Trophoblast cell (in vitro differentiated cells and primary cell): ENCODE results near the gene ASPDH.
A peak's percentile ranks its signal among the peaks of the same experiment; 100 is the strongest.

ENCODE experiments used
- DNase-seq, 2 donors: peaks; one replicate each; pipeline ENCODE4 v3.0.0-alpha.2; 2016
- H2AFZ ChIP-seq: 2 replicates; pipeline ENCODE4 v1.6.1; 2013; ENCODE audit warnings: low read length, moderate library complexity, mild to moderate bottlenecking; ENCODE audit not compliant: insufficient read depth, poor library complexity
- H2AK5ac ChIP-seq: 2 replicates; pipeline ENCODE4 v1.6.1; 2013; ENCODE audit warnings: mild to moderate bottlenecking, low read length
- H2BK120ac ChIP-seq: 2 replicates; pipeline ENCODE4 v1.6.1; 2013; ENCODE audit warnings: low read length, mild to moderate bottlenecking, moderate library complexity; ENCODE audit not compliant: insufficient read depth, poor library complexity
- H2BK12ac ChIP-seq: 2 replicates; pipeline ENCODE4 v1.6.1; 2013; ENCODE audit warnings: mild to moderate bottlenecking, low read length, moderate library complexity
- H2BK5ac ChIP-seq: 2 replicates; pipeline ENCODE4 v1.6.1; 2013; ENCODE audit warnings: low read length, low read depth, moderate library complexity, mild to moderate bottlenecking; ENCODE audit not compliant: poor library complexity
- H3K14ac ChIP-seq: 2 replicates; pipeline ENCODE4 v1.6.1; 2013; ENCODE audit warnings: mild to moderate bottlenecking, low read length
- H3K18ac ChIP-seq: 2 replicates; pipeline ENCODE4 v1.6.1; 2013; ENCODE audit warnings: mild to moderate bottlenecking, low read length
- H3K23ac ChIP-seq: 2 replicates; pipeline ENCODE4 v1.6.1; 2013; ENCODE audit warnings: low read length
- H3K27ac ChIP-seq: 2 replicates; pipeline ENCODE4 v1.5.1; 2013; ENCODE audit warnings: low read depth, mild to moderate bottlenecking, inconsistent platforms, low read length, moderate library complexity
- H3K27me3 ChIP-seq: 2 replicates; pipeline ENCODE4 v1.6.1; 2013; ENCODE audit warnings: inconsistent platforms, mild to moderate bottlenecking, low read length, moderate library complexity; ENCODE audit not compliant: insufficient read depth
- H3K36me3 ChIP-seq, 2 experiments: 1 replicate in 1 of 2; 2 replicates in 1 of 2; pipeline ENCODE4 v1.6.1; 2013; ENCODE audit warnings: low read length in 2 of 2, mild to moderate bottlenecking in 2 of 2, moderate library complexity in 1 of 2; ENCODE audit not compliant: insufficient read depth in 2 of 2, control insufficient read depth in 1 of 2
- H3K4ac ChIP-seq: 2 replicates; pipeline ENCODE4 v1.6.1; 2013; ENCODE audit warnings: low read depth, mild to moderate bottlenecking, low read length, moderate library complexity
- H3K4me1 ChIP-seq, 2 experiments: 1 replicate in 1 of 2; 2 replicates in 1 of 2; pipeline ENCODE4 v1.6.1; 2013; ENCODE audit warnings: low read length in 2 of 2, mild to moderate bottlenecking in 2 of 2, moderate library complexity in 1 of 2; ENCODE audit not compliant: insufficient read depth in 2 of 2, control insufficient read depth in 1 of 2
- H3K4me2 ChIP-seq: 2 replicates; pipeline ENCODE4 v1.6.1; 2013; ENCODE audit warnings: inconsistent platforms, mild to moderate bottlenecking, low read length, moderate library complexity
- H3K4me3 ChIP-seq: 2 replicates; pipeline ENCODE4 v1.5.1; 2013; ENCODE audit warnings: mild to moderate bottlenecking, low read depth, low read length, inconsistent platforms
- H3K79me1 ChIP-seq: one replicate; pipeline ENCODE4 v1.6.1; 2013; ENCODE audit warnings: low read length
- H3K79me2 ChIP-seq: 2 replicates; pipeline ENCODE4 v1.6.1; 2013; ENCODE audit warnings: low read length, mild to moderate bottlenecking; ENCODE audit not compliant: control insufficient read depth, insufficient read depth, poor library complexity
- H3K9ac ChIP-seq: 2 replicates; pipeline ENCODE4 v1.6.1; 2013; ENCODE audit warnings: mild to moderate bottlenecking, low read length
- H3K9me3 ChIP-seq: 2 replicates; pipeline ENCODE4 v1.6.1; 2013; ENCODE audit warnings: low read depth, mild to moderate bottlenecking, control low read depth, inconsistent platforms, low read length; ENCODE audit not compliant: insufficient read depth
- H4K12ac ChIP-seq: 2 replicates; pipeline ENCODE4 v1.6.1; 2013; ENCODE audit warnings: low read depth, mild to moderate bottlenecking, low read length, moderate library complexity
- H4K8ac ChIP-seq: 2 replicates; pipeline ENCODE4 v1.6.1; 2013; ENCODE audit warnings: low read depth, mild to moderate bottlenecking, low read length, moderate library complexity
- H4K91ac ChIP-seq: one replicate; pipeline ENCODE4 v1.6.1; 2013; ENCODE audit warnings: low read depth, mild to moderate bottlenecking, low read length, moderate library complexity
- WGBS: extraction: QIAGEN DNeasy Blood & Tissue Kit; methylation state at CpG from one replicate; pipeline ENCODE4 v1.1.7; 2013; ENCODE audit warnings: missing lambda C conversion rate; ENCODE audit not compliant: insufficient read length, insufficient coverage; ENCODE audit errors: extremely low coverage; 5-methylcytosine and 5-hydroxymethylcytosine counted together

The ASPDH gene

DNA sequence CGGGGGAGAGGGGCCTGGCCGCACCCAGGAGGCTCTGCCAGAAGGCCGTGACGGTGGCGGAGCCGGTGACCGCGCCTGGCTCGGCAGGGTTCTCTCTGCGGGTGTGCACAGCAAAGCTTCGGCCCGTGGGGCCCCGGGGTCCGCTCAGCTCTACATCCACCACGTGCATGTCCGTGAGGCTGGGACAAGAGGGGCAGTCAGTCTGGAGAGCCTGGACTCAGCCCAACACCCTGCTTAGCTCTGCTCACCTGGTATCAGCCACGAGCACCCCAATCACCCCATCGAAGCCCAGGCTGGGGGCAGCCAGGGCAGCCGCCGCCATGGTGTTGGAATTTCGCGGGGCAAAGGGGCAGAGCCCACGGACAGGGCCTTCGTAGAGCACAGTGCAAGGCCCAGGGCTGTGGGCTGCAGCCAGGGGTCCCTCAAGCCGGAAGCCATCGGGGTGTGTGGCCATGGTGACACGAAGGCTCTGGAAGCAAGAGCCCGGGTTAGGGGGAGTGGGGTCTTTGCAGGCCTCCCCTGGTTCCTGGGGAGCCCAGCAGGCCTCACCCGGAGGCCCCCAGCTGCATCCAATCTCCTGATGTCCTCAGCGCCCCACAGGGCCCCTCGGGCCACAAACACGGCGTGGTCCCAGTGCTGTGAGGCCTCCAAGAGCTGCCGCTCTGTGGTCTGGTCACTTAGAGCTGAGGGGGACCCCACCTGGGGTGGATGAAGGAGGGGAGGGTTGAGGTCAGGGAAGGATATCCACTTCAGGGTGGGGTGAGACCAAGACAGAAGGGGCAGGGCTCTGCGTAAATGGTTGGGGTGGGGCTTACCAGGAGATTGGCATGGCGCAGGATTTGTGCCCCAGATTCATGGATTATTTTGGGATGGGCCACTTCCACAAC is 1.4 kb downstream of the ASPDH start:
- H3K23ac ChIP-seq = no peak overlapping the region
- no peak for DNase-seq
- no peak overlapping the region for H2BK12ac ChIP-seq

GRCh38 chr19:50511069-50511822 is 2.5 kb downstream of the ASPDH start, which contains the start of gene JOSD2:
Gene JOSD2, minus strand, starts transcription at chr19:50511191. Its CDS starts 760 bp downstream, at chr19:50510431.
- DNase-seq = peak; percentile 99 to 100
- peak within 1 kb of the TSS; percentile 41 for H3K27ac ChIP-seq
- H3K4me3 ChIP-seq = peak within 1 kb of the TSS; percentile 76
- H3K79me1 ChIP-seq = peaks cover 9% of the 10 kb centered on the region
- H3K14ac ChIP-seq = peak within 1 kb of the TSS; percentile 58
- peak within 1 kb of the TSS; percentile 50 for H3K4ac ChIP-seq
- peak within 1 kb of the TSS; percentile 91 for H4K8ac ChIP-seq
- H3K23ac ChIP-seq = no peak within 1 kb of the TSS
- peaks cover 5% of the 10 kb centered on the region for H3K79me2 ChIP-seq
- H3K27me3 ChIP-seq = no peaks in the 10 kb centered on the region
- peaks cover 9 to 11% of the 10 kb centered on the region in 2 experiments for H3K4me1 ChIP-seq
- peak within 1 kb of the TSS; percentile 44 for H2BK5ac ChIP-seq
- H3K9ac ChIP-seq = peak within 1 kb of the TSS; percentile 28
- no CpG with 5 or more reads among the region's 69 CpGs for WGBS
- peak within 1 kb of the TSS; percentile 55 for H2BK120ac ChIP-seq
- H4K91ac ChIP-seq = peak within 1 kb of the TSS; percentile 95
- H3K9me3 ChIP-seq = peaks cover 5% of the 10 kb centered on the region
- peaks cover 1% of the 10 kb centered on the region in 2 experiments for H3K36me3 ChIP-seq
- H2AFZ ChIP-seq = peak within 1 kb of the TSS; percentile 75
- H3K18ac ChIP-seq = peak within 1 kb of the TSS; percentile 81
- peak within 1 kb of the TSS; percentile 49 for H2AK5ac ChIP-seq
- peak within 1 kb of the TSS; percentile 65 for H3K4me2 ChIP-seq
- H4K12ac ChIP-seq = peak within 1 kb of the TSS; percentile 86
- no peak within 1 kb of the TSS for H2BK12ac ChIP-seq

More for the DNA sequence above, 1.4 kb downstream of the ASPDH start:
- Histone ChIP-seq H2AK5ac (no peak overlapping the region), H2AFZ (no peak overlapping the region), H4K91ac (no peak overlapping the region), H2BK120ac (no peak overlapping the region), H3K9me3 (peaks cover 5% of the 10 kb centered on the region), H3K9ac (no peak overlapping the region), H3K27me3 (no peaks in the 10 kb centered on the region), H3K4ac (no peak overlapping the region), H3K79me2 (peaks cover 5% of the 10 kb centered on the region), H2BK5ac (no peak overlapping the region), H3K4me1 (peaks cover 9 to 11% of the 10 kb centered on the region in 2 experiments), H3K36me3 (no peaks in the 10 kb centered on the region), H3K79me1 (peaks cover 9% of the 10 kb centered on the region), H4K12ac (peak overlapping the region; percentile 64), H3K4me2 (no peak overlapping the region), H3K14ac (no peak overlapping the region), H3K18ac (no peak overlapping the region), H3K4me3 (no peak overlapping the region), H4K8ac (peak overlapping the region; percentile 91), H3K27ac (no peak overlapping the region)
- no CpG with 5 or more reads among the region's 36 CpGs for WGBS

DNA sequence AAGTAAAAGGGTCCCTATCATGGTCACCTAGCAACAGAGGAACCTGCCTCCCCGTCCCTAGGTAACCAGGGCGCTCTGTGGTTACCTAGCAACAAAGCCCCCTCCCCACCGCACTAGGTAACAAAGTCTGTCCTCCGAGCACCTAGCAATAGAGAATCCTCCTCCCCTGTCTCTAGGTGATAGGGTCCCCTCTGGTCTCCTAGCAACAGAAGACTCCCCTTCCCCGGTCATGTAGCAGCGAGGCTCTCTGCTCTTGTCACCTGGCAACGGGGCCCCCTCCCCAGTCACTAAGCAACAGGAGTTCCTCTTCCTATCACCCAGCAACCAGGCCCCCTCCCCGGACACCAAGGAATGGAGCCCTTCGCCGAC is 3.0 kb downstream of the ASPDH start:
- H3K4me3 ChIP-seq = peak overlapping the region; percentile 76
- H3K14ac ChIP-seq = peak overlapping the region; percentile 58
- H2AFZ ChIP-seq = peak overlapping the region; percentile 38
- peak overlapping the region; percentile 23 for H3K27ac ChIP-seq
- peak overlapping the region; percentile 55 for H2BK120ac ChIP-seq
- no CpG with 5 or more reads among the region's 10 CpGs for WGBS
- H4K8ac ChIP-seq = peak overlapping the region; percentile 58
- H3K27me3 ChIP-seq = no peaks in the 10 kb centered on the region
- H3K4me2 ChIP-seq = peak overlapping the region; percentile 65
- H3K18ac ChIP-seq = peak overlapping the region; percentile 35
- peaks cover 5% of the 10 kb centered on the region in 2 experiments for H3K36me3 ChIP-seq
- peak overlapping the region; percentile 76 for H4K12ac ChIP-seq
- peak overlapping the region; percentile 67 for H4K91ac ChIP-seq
- H3K4ac ChIP-seq = peak overlapping the region; percentile 50
- H3K79me1 ChIP-seq = peaks cover 9% of the 10 kb centered on the region
- peaks cover 9 to 11% of the 10 kb centered on the region in 2 experiments for H3K4me1 ChIP-seq
- H3K23ac ChIP-seq = no peak overlapping the region
- peak overlapping the region; percentile 28 for H2AK5ac ChIP-seq
- DNase-seq = no peak
- H3K79me2 ChIP-seq = peaks cover 5% of the 10 kb centered on the region
- peaks cover 5% of the 10 kb centered on the region for H3K9me3 ChIP-seq
- no peak overlapping the region for H2BK5ac ChIP-seq
- no peak overlapping the region for H2BK12ac ChIP-seq
- H3K9ac ChIP-seq = peak overlapping the region; percentile 28

GRCh38 chr19:50510121-50510670 is 3.5 kb downstream of the ASPDH start:
- H4K91ac ChIP-seq = peak overlapping the region; percentile 67
- H3K36me3 ChIP-seq = peaks cover 5 to 6% of the 10 kb centered on the region in 2 experiments
- no peaks in the 10 kb centered on the region for H3K27me3 ChIP-seq
- H2BK120ac ChIP-seq = peak overlapping the region; percentile 9
- peak overlapping the region; percentile 65 for H3K4me2 ChIP-seq
- peaks cover 9 to 11% of the 10 kb centered on the region in 2 experiments for H3K4me1 ChIP-seq
- H2BK5ac ChIP-seq = no peak overlapping the region
- H3K4me3 ChIP-seq = peak overlapping the region; percentile 76
- peak overlapping the region; percentile 38 for H2AFZ ChIP-seq
- H4K12ac ChIP-seq = peak overlapping the region; percentile 76
- H4K8ac ChIP-seq = peak overlapping the region; percentile 58
- no peak overlapping the region for H3K27ac ChIP-seq
- peak overlapping the region; percentile 28 for H2AK5ac ChIP-seq
- peaks cover 5% of the 10 kb centered on the region for H3K9me3 ChIP-seq
- DNase-seq = no peak
- peaks cover 9% of the 10 kb centered on the region for H3K79me1 ChIP-seq
- peak overlapping the region; percentile 11 for H3K4ac ChIP-seq
- H3K23ac ChIP-seq = no peak overlapping the region
- no peak overlapping the region for H2BK12ac ChIP-seq
- no peak overlapping the region for H3K14ac ChIP-seq
- no peak overlapping the region for H3K18ac ChIP-seq
- no CpG with 5 or more reads among the region's 26 CpGs for WGBS
- peaks cover 5% of the 10 kb centered on the region for H3K79me2 ChIP-seq
- no peak overlapping the region for H3K9ac ChIP-seq
